ENCODE measurements around the gene GTF2H4. TPM values are rescaled to one million over a fixed set of nuclear protein-coding genes. Genes with fewer than 3 reads are reported as not detected.
"Not testable (repeated sequence)": the region's sequence is repeated elsewhere in the genome, so short reads cannot be mapped to it uniquely, and the experiment has no call there.

GTF2H4 gene
- total RNA-seq: 10 to 100 TPM in 3 of 4 donors, 1 to 10 TPM in 1; 9.5 to 34.4 (median 18.2) TPM

GRCh38 chr6:30907758-30908591 lies at the start of gene GTF2H4:
GTF2H4 (plus strand) TSS chr6:30908207.
- TF ChIP-seq POLR2A (IDR thresholded peaks at IDR 0.05): peak in 1 of 2 donors; percentile 29
- TF ChIP-seq, protein P1, sequence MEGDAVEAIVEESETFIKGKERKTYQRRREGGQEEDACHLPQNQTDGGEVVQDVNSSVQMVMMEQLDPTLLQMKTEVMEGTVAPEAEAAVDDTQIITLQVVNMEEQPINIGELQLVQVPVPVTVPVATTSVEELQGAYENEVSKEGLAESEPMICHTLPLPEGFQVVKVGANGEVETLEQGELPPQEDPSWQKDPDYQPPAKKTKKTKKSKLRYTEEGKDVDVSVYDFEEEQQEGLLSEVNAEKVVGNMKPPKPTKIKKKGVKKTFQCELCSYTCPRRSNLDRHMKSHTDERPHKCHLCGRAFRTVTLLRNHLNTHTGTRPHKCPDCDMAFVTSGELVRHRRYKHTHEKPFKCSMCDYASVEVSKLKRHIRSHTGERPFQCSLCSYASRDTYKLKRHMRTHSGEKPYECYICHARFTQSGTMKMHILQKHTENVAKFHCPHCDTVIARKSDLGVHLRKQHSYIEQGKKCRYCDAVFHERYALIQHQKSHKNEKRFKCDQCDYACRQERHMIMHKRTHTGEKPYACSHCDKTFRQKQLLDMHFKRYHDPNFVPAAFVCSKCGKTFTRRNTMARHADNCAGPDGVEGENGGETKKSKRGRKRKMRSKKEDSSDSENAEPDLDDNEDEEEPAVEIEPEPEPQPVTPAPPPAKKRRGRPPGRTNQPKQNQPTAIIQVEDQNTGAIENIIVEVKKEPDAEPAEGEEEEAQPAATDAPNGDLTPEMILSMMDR (IDR thresholded peaks at IDR 0.05): no peak
- Histone ChIP-seq H3K9me3 (no peaks in the 10 kb centered on the region), H3K27me3 (no peaks in the 10 kb centered on the region), H3K4me3 (replicated peaks in 1 of 3) (peak within 1 kb of the TSS; percentile 78 to 100 (median 87)), H3K4me1 (peaks cover 10 to 11% of the 10 kb centered on the region in 2 donors), H3K27ac (no peak within 1 kb of the TSS), H3K36me3 (peaks cover 8 to 17% of the 10 kb centered on the region in 2 donors)
- WGBS, 2 donors: 0% methylated on average over 33 of the region's 49 CpGs
- intact Hi-C loops (cut with DNase I): no loop called here
- DNase-seq: peak; percentile 97 to 98

- WGBS, 2 donors: 100% methylated on average over 2 to 3 of the region's 4 CpGs
- DNase-seq: not testable (repeated sequence)
Observed at GRCh38 chr6:30859726-30860125, 48.3 kb upstream of the GTF2H4 start.

GRCh38 chr6:30861257-30862048 lies 46.6 kb upstream of the GTF2H4 start:
- TF ChIP-seq, protein P1 (IDR thresholded peaks at IDR 0.05): no peak
- no peak for TF ChIP-seq POLR2A (IDR thresholded peaks at IDR 0.05)
- WGBS, 2 donors: 21 to 48% methylated on average over 3 of the region's 3 CpGs
- H3K36me3 ChIP-seq: no peaks in the 10 kb centered on the region
- peak overlapping the region; percentile 44 to 81 (median 53) for H3K27ac ChIP-seq
- H3K27me3 ChIP-seq: no peaks in the 10 kb centered on the region
- H3K4me3 ChIP-seq (replicated peaks in 1 of 3): no peak overlapping the region
- H3K9me3 ChIP-seq: no peaks in the 10 kb centered on the region
- peaks cover 16 to 29% of the 10 kb centered on the region in 2 donors for H3K4me1 ChIP-seq
- intact Hi-C loops (cut with DNase I): no loop called here
- peak; percentile 74 to 77 for DNase-seq

More at GRCh38 chr6:30859726-30860125, 48.3 kb upstream of the GTF2H4 start:
- intact Hi-C loops (cut with DNase I); H3K27me3 ChIP-seq; H3K4me3 ChIP-seq (replicated peaks in 1 of 3); H3K27ac ChIP-seq; H3K9me3 ChIP-seq; H3K36me3 ChIP-seq: not testable (repeated sequence)
- peaks cover 16 to 29% of the 10 kb centered on the region in 2 donors for H3K4me1 ChIP-seq

DNA sequence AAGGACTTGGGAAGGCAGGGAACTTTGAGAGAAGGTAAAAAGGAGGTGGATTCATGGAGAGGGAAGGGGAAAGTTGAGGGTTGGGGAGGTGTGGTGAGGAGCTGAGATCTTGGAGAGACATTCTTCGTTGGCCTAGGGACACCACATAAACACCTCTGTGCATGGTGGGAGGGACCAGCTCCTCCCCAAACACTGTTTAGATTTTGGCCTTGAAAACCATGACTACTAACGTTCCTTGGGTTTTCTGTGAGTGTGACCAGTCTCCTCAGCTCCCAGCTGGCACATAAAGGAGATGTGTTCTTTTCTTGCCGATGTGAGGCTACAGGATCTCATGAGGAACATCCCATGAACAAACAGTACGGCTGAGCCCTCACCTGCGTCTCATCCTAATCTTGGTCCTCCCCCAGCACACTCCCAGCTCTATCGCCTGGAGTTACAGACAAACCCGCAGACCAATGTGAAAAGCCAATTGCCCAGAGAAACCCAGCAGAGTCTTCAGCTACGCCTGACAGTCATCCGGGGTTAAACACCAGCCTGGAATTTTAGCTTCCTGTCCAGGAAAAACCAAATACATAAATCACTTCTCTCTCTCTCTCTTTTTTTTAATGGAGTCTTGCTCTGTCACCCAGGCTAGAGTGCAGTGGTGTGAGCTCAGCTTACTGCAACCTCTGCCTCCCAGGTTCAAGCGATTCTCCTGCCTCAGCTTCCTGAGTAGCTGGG lies 45.7 kb upstream of the GTF2H4 start:
- intact Hi-C loops (cut with DNase I): no loop called here
- TF ChIP-seq, protein P1 (IDR thresholded peaks at IDR 0.05): no peak
- TF ChIP-seq POLR2A (IDR thresholded peaks at IDR 0.05): no peak
- H3K4me1 ChIP-seq: peaks cover 16 to 25% of the 10 kb centered on the region in 2 donors
- no peak overlapping the region for H3K4me3 ChIP-seq (replicated peaks in 1 of 3)
- H3K36me3 ChIP-seq: no peaks in the 10 kb centered on the region
- WGBS, 2 donors: 72% methylated on average over 10 of the region's 10 CpGs
- H3K9me3 ChIP-seq: no peaks in the 10 kb centered on the region
- DNase-seq: no peak
- peak overlapping the region; percentile 44 to 81 (median 53) for H3K27ac ChIP-seq
- no peaks in the 10 kb centered on the region for H3K27me3 ChIP-seq

DNA sequence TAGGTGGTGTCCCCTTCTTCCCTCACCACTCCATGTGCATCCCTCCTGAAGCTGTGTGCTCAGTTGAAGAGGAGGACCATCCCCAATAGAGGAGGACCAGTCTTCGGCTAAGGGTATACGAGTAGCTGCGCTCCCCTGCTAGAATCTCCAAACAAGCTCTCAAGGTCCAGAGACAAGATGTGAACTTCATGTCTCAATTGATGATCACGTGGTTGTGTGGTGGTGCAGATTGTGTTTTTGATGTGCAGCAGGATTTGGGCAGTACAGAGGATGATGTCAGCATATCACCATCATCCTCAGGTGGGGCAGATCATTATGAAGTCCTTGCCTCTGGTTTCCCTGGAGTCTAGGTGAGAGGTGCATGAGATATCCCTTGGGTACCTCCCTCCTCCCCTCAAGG lies 43.7 kb upstream of the GTF2H4 start:
- no peak overlapping the region for H3K4me3 ChIP-seq (replicated peaks in 1 of 3)
- H3K27me3 ChIP-seq: no peaks in the 10 kb centered on the region
- no peaks in the 10 kb centered on the region for H3K36me3 ChIP-seq
- TF ChIP-seq, protein P1 (IDR thresholded peaks at IDR 0.05): no peak
- TF ChIP-seq POLR2A (IDR thresholded peaks at IDR 0.05): no peak
- 90 to 95% methylated on average over 4 of the region's 4 CpGs for WGBS, 2 donors
- no peaks in the 10 kb centered on the region for H3K9me3 ChIP-seq
- H3K4me1 ChIP-seq: peaks cover 10 to 16% of the 10 kb centered on the region in 2 donors
- DNase-seq: no peak
- H3K27ac ChIP-seq: no peak overlapping the region
- intact Hi-C loops (cut with DNase I): no loop called here

DNA sequence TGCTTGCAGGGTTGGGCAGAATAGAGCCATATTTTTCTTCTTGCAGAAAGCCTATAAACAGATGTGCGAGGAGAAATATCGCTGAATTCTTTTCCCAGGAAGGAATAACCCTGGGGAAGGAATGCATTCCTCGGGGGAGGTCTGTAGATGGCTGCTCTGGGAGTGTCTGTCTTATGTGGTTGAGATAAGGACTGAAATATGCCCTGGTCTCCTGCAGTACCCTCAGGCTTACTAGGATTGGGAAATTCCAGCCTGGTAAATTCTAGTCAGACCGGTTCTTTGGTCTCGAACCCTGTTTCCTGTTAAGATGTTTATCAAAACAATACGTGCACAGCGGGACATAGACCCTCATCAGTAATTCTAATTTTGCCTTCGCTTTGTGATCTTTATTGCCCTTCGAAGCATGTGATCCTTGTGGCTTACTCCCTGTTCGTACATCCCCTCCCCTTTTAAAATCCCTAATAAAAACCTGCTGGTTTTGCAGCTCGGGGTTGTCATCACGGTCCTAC lies 38.7 kb upstream of the GTF2H4 start:
- H3K4me3 ChIP-seq (replicated peaks in 1 of 3); H3K9me3 ChIP-seq; H3K27me3 ChIP-seq; intact Hi-C loops (cut with DNase I); H3K4me1 ChIP-seq; DNase-seq; H3K27ac ChIP-seq; H3K36me3 ChIP-seq: not testable (repeated sequence)
- WGBS, 2 donors: 79% methylated on average over 12 of the region's 12 CpGs

All from thyroid gland (tissue), 4 donors.